Measurements from ENCODE around the gene SLC30A3. TPM values are rescaled to one million over a fixed set of nuclear protein-coding genes. Genes with fewer than 3 reads are reported as not detected.

Gene SLC30A3
- total RNA-seq, 1 donor from 2014 or later = not detected

GRCh38 chr2:27264253-27264752 lies 1.5 kb upstream of the SLC30A3 start:
- TF ChIP-seq CTCF (IDR thresholded peaks at IDR 0.05; ENCODE audit: unreplicated experiment) = no peak
- no peak overlapping the region for H3K27ac Mint-ChIP-seq (ENCODE audit: unreplicated experiment)
- no peaks in the 10 kb centered on the region for H3K9me3 Mint-ChIP-seq (ENCODE audit: unreplicated experiment)
- peaks cover 8% of the 10 kb centered on the region for H3K36me3 Mint-ChIP-seq (ENCODE audit: low read depth, unreplicated experiment)
- peaks cover 22% of the 10 kb centered on the region for H3K27me3 Mint-ChIP-seq (ENCODE audit: unreplicated experiment)
- DNase-seq (ENCODE audit: low spot score) = no peak
- peaks cover 26% of the 10 kb centered on the region for H3K4me1 Mint-ChIP-seq (ENCODE audit: unreplicated experiment)
- peak overlapping the region; percentile 82 for H3K4me3 Mint-ChIP-seq (ENCODE audit: unreplicated experiment)

GRCh38 chr2:27263287-27264252 lies 723 bp upstream of the SLC30A3 start:
- Mint-ChIP-seq H3K9me3 (ENCODE audit: unreplicated experiment) (no peaks in the 10 kb centered on the region), H3K27ac (ENCODE audit: unreplicated experiment) (no peak overlapping the region), H3K4me3 (ENCODE audit: unreplicated experiment) (peak overlapping the region; percentile 84), H3K27me3 (ENCODE audit: unreplicated experiment) (peaks cover 22% of the 10 kb centered on the region), H3K4me1 (ENCODE audit: unreplicated experiment) (peaks cover 26% of the 10 kb centered on the region), H3K36me3 (ENCODE audit: low read depth, unreplicated experiment) (peaks cover 8% of the 10 kb centered on the region)
- DNase-seq (ENCODE audit: low spot score) = no peak
- no peak for TF ChIP-seq CTCF (IDR thresholded peaks at IDR 0.05; ENCODE audit: unreplicated experiment)

DNA sequence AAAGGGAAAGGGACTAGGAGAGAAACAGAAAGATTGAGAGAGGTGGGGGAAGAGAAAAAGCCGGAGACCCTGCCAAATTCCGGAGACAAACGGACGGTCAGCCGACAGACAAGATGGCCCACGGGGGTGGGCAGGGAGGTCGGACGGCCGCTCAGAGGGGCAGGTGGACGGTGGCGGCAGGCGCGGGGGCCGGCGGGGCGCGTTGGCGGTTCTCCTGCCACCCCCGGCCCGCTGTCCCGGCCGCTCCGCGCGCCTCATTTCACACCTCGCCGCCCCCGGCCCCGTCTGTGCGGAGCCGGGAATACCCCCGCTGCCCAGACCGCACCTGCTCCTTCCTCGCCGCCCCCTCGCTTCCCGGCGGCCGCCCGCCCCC lies 935 bp downstream of the SLC30A3 start:
- H3K4me1 Mint-ChIP-seq (ENCODE audit: unreplicated experiment) = peaks cover 26% of the 10 kb centered on the region
- H3K27ac Mint-ChIP-seq (ENCODE audit: unreplicated experiment) = no peak overlapping the region
- peaks cover 8% of the 10 kb centered on the region for H3K36me3 Mint-ChIP-seq (ENCODE audit: low read depth, unreplicated experiment)
- no peak for TF ChIP-seq CTCF (IDR thresholded peaks at IDR 0.05; ENCODE audit: unreplicated experiment)
- peaks cover 22% of the 10 kb centered on the region for H3K27me3 Mint-ChIP-seq (ENCODE audit: unreplicated experiment)
- peak overlapping the region; percentile 31 for H3K4me3 Mint-ChIP-seq (ENCODE audit: unreplicated experiment)
- DNase-seq (ENCODE audit: low spot score) = no peak
- H3K9me3 Mint-ChIP-seq (ENCODE audit: unreplicated experiment) = no peaks in the 10 kb centered on the region

DNA sequence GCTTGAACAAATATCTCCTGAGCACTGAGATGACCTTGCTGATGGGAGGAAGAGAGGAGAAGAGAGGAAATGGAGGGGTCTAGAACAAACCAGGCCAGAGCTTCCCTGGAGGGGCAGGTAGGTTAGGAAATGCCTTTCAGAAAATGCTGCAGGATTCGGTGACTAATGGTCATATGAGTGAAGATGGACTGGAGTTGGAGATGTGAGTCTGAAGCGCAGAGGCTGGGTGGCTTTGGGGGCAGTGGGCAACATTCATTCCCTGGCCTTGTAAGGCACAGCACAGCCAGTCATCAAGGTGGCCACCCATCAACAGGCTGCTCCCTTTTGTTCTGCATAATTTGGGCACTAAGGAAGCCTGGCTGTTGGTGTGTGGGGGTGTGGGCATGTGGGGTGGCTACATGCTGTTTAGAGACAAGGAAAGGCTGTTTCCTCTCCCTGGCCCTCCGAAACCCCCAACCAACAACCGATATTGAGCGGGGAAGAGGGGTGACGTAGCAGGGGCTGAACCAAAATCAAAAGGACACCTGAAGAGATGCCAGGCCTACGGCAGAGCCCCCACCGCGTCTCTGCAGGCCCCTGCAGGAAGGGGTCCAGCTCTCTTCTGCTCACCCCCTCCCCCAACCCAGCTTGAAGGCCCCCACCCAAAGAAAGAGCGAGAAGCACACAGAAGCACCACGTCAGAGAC lies 1.5 kb downstream of the SLC30A3 start:
- Mint-ChIP-seq H3K4me1 (ENCODE audit: unreplicated experiment) (peaks cover 26% of the 10 kb centered on the region), H3K9me3 (ENCODE audit: unreplicated experiment) (no peaks in the 10 kb centered on the region), H3K36me3 (ENCODE audit: low read depth, unreplicated experiment) (peaks cover 8% of the 10 kb centered on the region), H3K27me3 (ENCODE audit: unreplicated experiment) (peaks cover 24% of the 10 kb centered on the region), H3K4me3 (ENCODE audit: unreplicated experiment) (peak overlapping the region; percentile 43), H3K27ac (ENCODE audit: unreplicated experiment) (no peak overlapping the region)
- DNase-seq (ENCODE audit: low spot score) = no peak
- TF ChIP-seq CTCF (IDR thresholded peaks at IDR 0.05; ENCODE audit: unreplicated experiment) = no peak
